GM18508 (cell line): Measurements from ENCODE around the gene SAP130.

Experiments used
- ATAC-seq: cut with Tn5 transposase; IDR thresholded peaks from one replicate; pipeline ENCODE4 v1.9.1; 2021; ENCODE audit warnings: moderate number of reproducible peaks; ENCODE audit not compliant: insufficient read depth, unreplicated experiment

SAP130 gene

GRCh38 chr2:128027801-128028667, at the start of gene SAP130:
TSS of gene SAP130 (minus strand) at chr2:128028059. CDS start at chr2:128026292, 1,767 bp downstream.
- ATAC-seq, result peak; percentile 46

DNA sequence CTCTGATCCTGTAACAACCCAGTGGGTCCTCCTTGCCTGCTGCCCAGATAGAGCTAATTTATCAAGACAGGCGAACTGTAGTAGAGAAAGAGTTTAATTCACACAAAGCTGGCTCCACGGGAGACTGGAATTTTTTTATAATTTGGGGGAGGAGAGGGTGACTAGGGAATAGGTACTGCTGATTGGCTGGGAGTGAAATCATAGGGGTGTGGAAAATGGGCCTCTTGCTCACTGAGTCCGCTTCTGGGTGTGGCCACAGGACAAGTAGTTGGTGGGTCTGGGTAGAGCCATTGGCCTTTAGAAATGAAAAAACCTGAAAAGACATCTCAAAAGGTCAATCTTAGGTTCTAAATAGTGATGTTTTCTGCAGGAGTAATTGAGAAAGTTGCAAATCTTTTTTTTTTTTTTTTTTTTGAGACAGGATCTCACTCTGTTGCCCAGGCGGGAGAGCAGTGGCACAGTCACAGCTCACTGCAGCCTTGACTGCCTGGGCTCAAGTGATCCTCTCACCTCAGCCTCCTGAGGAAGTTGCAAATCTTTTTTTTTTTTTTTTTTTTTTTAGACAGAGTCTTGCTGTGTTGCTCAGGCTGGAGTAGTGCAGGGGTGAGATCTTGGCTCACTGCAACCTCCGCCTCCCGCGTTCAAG, 48.7 kb upstream of the SAP130 start:
- no peak for ATAC-seq

GRCh38 chr2:128073278-128073677, 45.4 kb upstream of the SAP130 start:
- ATAC-seq, result no peak

DNA sequence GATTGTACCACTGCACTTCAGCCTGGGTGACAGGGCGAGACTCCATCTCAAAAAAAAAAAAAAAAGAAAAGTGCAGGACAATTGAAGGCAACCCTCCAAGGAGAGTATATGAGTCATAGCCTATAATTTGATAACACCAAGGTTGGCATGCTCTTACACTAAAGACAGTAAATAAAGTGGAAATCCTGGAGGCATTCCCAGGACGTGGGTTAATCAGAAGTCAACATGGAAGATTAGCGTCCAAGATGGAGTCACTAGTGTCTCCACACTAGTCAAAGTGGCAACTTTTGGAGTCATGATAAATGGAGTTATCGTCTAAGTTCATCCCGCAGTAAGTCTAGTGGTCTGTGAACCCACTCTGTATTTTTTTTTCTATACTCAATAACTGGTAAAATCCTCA, 41.9 kb upstream of the SAP130 start:
- ATAC-seq, result no peak

- ATAC-seq, result no peak
Observed at GRCh38 chr2:128064353-128064752, 36.5 kb upstream of the SAP130 start.

- no peak for ATAC-seq
Observed at GRCh38 chr2:128062571-128062970, 34.7 kb upstream of the SAP130 start.

DNA sequence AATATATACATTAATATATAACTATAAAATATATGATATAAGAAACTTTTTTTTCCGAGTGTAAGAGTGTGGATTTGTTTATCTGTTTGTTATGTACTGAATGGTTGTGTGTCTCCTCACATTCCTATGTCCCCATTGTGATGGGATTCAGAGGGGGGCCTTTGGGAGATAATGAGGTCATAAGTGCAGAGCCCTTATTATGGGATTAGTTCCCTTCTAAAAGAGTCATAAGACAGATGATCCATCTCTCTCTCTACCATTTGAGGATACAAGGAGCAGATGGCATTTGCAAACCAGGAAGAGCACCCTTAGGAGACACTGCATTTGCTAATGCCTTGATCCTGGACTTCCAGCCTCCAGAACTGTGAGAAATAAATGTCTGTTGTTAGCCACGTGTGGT, 30.3 kb upstream of the SAP130 start:
- ATAC-seq, result no peak

DNA sequence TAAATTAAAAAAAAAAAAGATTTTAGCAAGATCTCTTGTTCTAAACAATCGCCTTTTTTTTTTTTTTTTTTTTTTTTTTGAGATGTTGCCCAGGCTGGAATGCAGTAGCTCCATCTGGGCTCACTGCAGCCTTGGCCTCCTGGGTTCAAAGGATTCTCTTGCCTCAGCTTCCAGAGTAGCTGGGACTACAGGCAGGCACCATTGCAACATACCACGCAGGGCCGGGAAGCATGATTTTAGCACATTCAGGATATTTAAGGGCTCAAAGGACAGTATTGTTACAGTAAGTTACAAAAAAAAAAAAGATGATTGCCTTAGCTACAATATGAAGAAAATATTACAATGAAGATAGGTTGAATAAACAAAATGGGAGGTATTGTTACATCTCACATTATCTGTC, 29.5 kb upstream of the SAP130 start:
- ATAC-seq, result no peak

DNA sequence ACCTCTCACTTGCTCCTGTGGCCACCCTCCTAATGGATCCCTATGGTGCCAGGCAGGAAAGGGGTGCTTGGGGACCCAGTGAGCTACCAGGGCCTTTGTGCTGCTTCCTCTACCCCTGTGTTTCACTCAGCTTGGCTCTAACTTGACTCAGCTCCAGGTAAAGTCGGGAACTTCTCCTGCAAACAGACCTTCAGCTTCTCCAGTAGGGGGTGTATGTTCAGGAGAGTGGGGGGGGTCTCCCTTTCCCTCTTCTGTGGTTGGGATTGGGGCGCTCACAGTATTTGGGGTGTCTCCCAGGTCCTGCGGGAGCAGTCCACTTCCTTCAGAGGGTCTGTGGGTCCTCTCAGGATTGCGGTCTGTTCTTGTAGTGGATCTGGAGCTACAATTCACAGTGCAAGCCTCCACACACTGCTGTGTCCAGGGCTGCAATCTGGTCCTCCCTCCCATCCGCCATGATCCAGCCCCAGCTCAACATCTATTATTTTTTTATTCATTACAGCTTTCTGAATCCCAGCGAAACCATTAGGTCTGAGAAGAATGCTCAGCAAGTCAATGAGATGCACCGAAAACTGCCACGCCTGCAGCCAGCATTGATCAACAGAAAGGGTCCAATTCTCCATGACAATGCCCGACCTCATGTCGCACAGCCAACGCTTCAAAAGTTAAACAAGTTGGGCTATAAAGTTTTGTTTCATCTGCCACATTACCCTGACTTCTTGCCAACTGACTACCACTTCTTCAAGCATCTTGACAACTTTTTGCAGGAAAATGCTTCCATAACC, 26.4 kb upstream of the SAP130 start:
- no peak for ATAC-seq

GRCh38 chr2:128053331-128053730, 25.5 kb upstream of the SAP130 start:
- ATAC-seq, result no peak

- ATAC-seq, result no peak
Observed at GRCh38 chr2:128043041-128043440, 15.2 kb upstream of the SAP130 start.

GRCh38 chr2:128041561-128041960, 13.7 kb upstream of the SAP130 start:
- ATAC-seq, result no peak

- no peak for ATAC-seq
Observed at GRCh38 chr2:128040166-128040771, 12.4 kb upstream of the SAP130 start.

GRCh38 chr2:128039535-128039934, 11.7 kb upstream of the SAP130 start:
- ATAC-seq, result no peak

GRCh38 chr2:128038411-128038810, 10.6 kb upstream of the SAP130 start:
- ATAC-seq, result no peak

DNA sequence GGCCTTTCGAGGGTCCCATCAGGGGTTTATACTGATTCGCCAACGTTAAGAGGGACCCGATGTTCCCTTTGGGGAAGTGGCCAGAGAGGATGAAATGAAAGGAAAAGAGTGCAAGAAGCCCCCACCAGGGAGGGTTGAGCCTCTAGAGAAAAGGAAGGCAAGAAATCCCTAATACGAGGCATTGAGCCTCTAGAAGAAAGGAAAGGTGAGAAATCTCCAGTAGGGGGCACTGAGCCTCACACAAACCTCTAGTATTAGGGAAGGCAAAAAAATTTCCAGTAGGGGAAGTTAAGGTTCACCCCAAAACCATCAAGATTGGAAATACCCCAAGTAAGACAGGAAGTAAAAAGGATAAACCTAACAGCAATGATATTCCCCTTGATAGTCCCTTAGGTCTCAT, 9.8 kb upstream of the SAP130 start:
- no peak for ATAC-seq

DNA sequence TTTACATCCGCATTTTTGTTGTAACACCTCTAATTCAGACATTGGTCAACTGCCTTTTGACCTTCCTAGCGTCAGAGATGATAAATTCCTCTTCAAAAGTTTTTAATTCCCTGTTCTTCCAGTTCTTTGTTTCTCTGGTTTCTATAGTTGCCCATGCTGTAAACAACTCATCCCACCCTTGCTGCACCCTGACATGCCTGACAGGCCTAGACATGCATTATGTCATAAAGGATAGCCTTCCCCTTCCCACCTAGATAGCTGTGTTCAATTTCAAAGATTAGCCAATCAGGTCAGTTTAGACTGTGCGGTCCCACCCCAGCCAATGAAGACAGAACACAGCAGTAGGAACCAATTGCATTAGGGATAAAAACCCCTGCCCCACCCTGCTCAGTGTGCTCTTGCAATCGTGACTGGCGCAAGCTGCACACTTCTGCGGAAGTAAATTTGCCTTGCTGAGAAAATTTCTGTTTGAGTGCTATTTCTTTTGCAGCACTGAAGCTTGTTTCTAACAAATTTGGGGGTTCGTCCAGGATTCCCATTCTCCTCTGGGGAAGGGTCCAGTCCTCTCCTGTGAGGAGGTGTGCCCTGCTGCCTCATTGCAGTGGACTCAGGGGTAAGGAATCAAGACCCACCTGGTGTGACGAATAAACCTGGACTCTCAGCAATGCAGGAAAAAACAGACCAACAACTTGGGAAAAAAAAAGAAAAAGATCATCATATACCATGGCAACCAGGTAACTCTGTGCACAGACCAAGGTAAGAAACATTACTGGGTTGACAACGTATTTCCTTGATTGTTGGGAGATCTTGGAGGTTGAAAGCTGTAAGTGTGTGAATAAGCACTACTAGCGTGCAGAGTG, 9.1 kb upstream of the SAP130 start:
- ATAC-seq, result no peak

DNA sequence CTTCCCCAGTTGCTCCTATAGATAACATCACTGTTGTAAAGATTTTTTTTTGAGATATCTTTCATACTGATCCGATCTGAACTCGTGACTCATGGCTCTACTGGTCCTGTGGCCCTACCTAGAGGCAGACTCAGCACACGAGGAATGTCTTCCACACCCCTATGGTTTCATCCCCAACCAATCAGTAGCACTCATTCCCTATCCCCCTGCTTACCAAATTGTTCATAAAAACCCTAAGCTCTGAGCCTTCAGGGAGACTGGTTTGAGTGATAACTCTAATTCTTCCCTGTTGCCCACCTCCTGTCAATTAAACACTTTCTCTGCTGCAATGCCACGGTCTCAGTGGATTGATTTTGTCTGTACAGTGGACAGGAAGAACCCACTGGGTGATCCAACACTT, 4.2 kb upstream of the SAP130 start:
- ATAC-seq, result no peak

GRCh38 chr2:128028668-128029054, 802 bp upstream of the SAP130 start:
- ATAC-seq, result no peak
